ENCODE measurements around the gene PIN1. TPM values are rescaled to one million over a fixed set of nuclear protein-coding genes. Genes with fewer than 3 reads are reported as not detected.

PIN1 gene
- total and polyA plus RNA-seq, 10 of the 15 experiments (the other 5 are each of a cell fraction or from before 2014, with no cell fraction given): 2.4 to 209 (median 71.5) TPM

DNA sequence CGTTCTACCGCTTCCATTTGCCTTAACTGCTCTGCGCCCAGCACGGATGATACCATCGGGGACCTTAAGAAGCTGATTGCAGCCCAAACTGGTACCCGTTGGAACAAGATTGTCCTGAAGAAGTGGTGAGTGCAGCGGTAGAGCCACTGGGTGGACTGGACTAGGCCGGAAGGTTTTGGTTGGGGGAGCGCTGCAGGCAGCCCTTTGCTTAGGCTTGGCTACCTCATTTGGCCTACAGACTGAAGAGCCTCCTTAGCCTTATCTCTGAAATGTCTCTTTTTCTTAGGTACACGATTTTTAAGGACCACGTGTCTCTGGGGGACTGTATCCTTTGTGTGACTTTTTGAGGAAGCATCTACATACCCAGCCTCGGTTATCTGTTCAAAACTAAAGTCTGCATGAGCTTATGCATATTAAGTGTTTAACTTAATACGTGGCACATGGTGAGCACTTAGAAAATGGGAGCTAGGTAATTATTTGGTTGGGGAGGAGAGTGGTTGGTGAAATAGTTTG lies 6.5 kb upstream of the PIN1 start:
- no peaks in the 10 kb centered on the region for H3K27me3 ChIP-seq (replicated peaks in 1 of 2; ENCODE audit: control insufficient read depth in 2 of 2, insufficient read depth in 2 of 2, low read length in 1 of 2)
- H3K4me3 ChIP-seq: peak overlapping the region; percentile 98
- H3K79me2 ChIP-seq (ENCODE audit: control insufficient read depth, insufficient read depth, low read length): peaks cover 19% of the 10 kb centered on the region
- RAD21 ChIA-PET (ENCODE audit: unreplicated experiment): no interaction called here
- DNase-seq (ENCODE audit: low read depth, low spot score) (no peak), ATAC-seq (no peak), FAIRE-seq (no peak)
- POLR2A ChIA-PET: interaction anchor here (0.6 to 1.3 kb wide), 2 partner anchors 12 to 367 kb away, joined by 3 to 4 read pairs; no protein-coding TSS in a partner anchor
- CTCF ChIA-PET: no interaction called here
- H3K4me2 ChIP-seq (ENCODE audit: control insufficient read depth, insufficient read depth): peak overlapping the region; percentile 95
- peak overlapping the region; percentile 63 for H3K27ac ChIP-seq (ENCODE audit: control insufficient read depth, insufficient read depth)
- peaks cover 3% of the 10 kb centered on the region; the same call in 1 of the 2 replicates for H3K4me1 ChIP-seq (ENCODE audit: control insufficient read depth, insufficient read depth, low read length)
- peak overlapping the region; percentile 78 for H3K9ac ChIP-seq (ENCODE audit: control insufficient read depth, insufficient read depth, low read length)
- no peak for TF ChIP-seq PBX3 (IDR thresholded peaks at IDR 0.05; ENCODE audit: insufficient replicate concordance, low read depth, low read length)
- no peak for TF ChIP-seq CHD2 (IDR thresholded peaks at IDR 0.05; ENCODE audit: borderline replicate concordance, low read depth, low read length)
- TF ChIP-seq PRDM15 (CRISPR knock-in tag; IDR thresholded peaks at IDR 0.05): no peak
- no peak for TF ChIP-seq POU2F2 (IDR thresholded peaks at IDR 0.05; ENCODE audit: borderline replicate concordance, low read depth, low read length)
- no peak for TF ChIP-seq ATF7 (IDR thresholded peaks at IDR 0.05; ENCODE audit: low read depth)
- no peak for TF ChIP-seq RB1 (IDR thresholded peaks at IDR 0.05; ENCODE audit: borderline replicate concordance)
- no peak for TF ChIP-seq CHD1 (IDR thresholded peaks at IDR 0.05; ENCODE audit: low read depth, low read length)
- TF ChIP-seq, protein P1, sequence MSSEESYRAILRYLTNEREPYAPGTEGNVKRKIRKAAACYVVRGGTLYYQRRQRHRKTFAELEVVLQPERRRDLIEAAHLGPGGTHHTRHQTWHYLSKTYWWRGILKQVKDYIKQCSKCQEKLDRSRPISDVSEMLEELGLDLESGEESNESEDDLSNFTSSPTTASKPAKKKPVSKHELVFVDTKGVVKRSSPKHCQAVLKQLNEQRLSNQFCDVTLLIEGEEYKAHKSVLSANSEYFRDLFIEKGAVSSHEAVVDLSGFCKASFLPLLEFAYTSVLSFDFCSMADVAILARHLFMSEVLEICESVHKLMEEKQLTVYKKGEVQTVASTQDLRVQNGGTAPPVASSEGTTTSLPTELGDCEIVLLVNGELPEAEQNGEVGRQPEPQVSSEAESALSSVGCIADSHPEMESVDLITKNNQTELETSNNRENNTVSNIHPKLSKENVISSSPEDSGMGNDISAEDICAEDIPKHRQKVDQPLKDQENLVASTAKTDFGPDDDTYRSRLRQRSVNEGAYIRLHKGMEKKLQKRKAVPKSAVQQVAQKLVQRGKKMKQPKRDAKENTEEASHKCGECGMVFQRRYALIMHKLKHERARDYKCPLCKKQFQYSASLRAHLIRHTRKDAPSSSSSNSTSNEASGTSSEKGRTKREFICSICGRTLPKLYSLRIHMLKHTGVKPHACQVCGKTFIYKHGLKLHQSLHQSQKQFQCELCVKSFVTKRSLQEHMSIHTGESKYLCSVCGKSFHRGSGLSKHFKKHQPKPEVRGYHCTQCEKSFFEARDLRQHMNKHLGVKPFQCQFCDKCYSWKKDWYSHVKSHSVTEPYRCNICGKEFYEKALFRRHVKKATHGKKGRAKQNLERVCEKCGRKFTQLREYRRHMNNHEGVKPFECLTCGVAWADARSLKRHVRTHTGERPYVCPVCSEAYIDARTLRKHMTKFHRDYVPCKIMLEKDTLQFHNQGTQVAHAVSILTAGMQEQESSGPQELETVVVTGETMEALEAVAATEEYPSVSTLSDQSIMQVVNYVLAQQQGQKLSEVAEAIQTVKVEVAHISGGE (CRISPR knock-in tag; IDR thresholded peaks at IDR 0.05): no peak
- no peaks in the 10 kb centered on the region for H3K9me3 ChIP-seq (replicated peaks; ENCODE audit: control insufficient read depth, insufficient read depth, low read length)
- in situ Hi-C loops (cut with MboI) (no loop called here), intact Hi-C loops (cut with micrococcal nuclease; ENCODE audit: unreplicated experiment) (no loop called here)
- SMC1A ChIA-PET (ENCODE audit: uncharacterized antibody, unreplicated experiment): no interaction called here
- WGBS (ENCODE audit: insufficient coverage, insufficient replicate concordance, low lambda C conversion rate, missing lambda C conversion rate): 32% methylated on average over 13 of the region's 13 CpGs
- H3K36me3 ChIP-seq (ENCODE audit: control insufficient read depth in 2 of 2, insufficient read depth in 2 of 2, low read length in 1 of 2): peaks cover 0 to 3% of the 10 kb centered on the region in 2 experiments; a peak in 2 of 4 replicates
- no peaks in the 10 kb centered on the region for H4K20me1 ChIP-seq (ENCODE audit: control insufficient read depth, insufficient read depth)
- no TSS peak for BruUV-seq (replicated peaks)
- H2AFZ ChIP-seq (ENCODE audit: control insufficient read depth, low read depth, low read length): no peak overlapping the region
